H1 (cell line): ENCODE results near the gene TMEM255B.

Experiments used
- CHD2 ChIP-seq: IDR thresholded peaks from 2 replicates; pipeline ENCODE4 v1.6.1; 2012; ENCODE audit warnings: low read length, improper control_type of control experiment
- CREB1 ChIP-seq: IDR thresholded peaks from 2 replicates; pipeline ENCODE4 v1.6.1; 2012; ENCODE audit warnings: inconsistent platforms
- EP300 ChIP-seq, 2 experiments: IDR thresholded peaks; 1 replicate in 1 of 2; 2 replicates in 1 of 2; pipeline ENCODE4 v1.6.1; 2011 to 2012; ENCODE audit warnings: low read depth in 2 of 2, low read length in 2 of 2, mild to moderate bottlenecking in 2 of 2, borderline replicate concordance in 1 of 2, inconsistent platforms in 1 of 2, moderate library complexity in 1 of 2
- KDM1A ChIP-seq: fragments of 200-600, 300-600 bp; sonication (generic); IDR thresholded peaks from 2 replicates; pipeline ENCODE4 v1.7.1; 2016; ENCODE audit warnings: mild to moderate bottlenecking, low read length, borderline replicate concordance
- PHF8 ChIP-seq: fragments of 200-600 bp; sonication (generic); conservative IDR thresholded peaks from 2 replicates; pipeline ENCODE4 v1.7.1; 2012; ENCODE audit warnings: low read depth, mild to moderate bottlenecking, inconsistent platforms, low read length, moderate library complexity
- POLR2A ChIP-seq, 2 experiments: IDR thresholded peaks; 1 replicate in 1 of 2; 2 replicates in 1 of 2; pipeline ENCODE4 v1.6.1; 2011; ENCODE audit warnings: low read depth in 2 of 2, low read length in 2 of 2, mild to moderate bottlenecking in 2 of 2; ENCODE audit errors: control extremely low read depth in 1 of 2
- POLR2AphosphoS5 ChIP-seq: IDR thresholded peaks from 2 replicates; pipeline ENCODE4 v1.6.1; 2011; ENCODE audit warnings: low read depth, low read length
- SIN3A ChIP-seq, 2 experiments: IDR thresholded peaks in 1 of 2; conservative IDR thresholded peaks in 1 of 2; 2 replicates each; pipeline ENCODE4 v1.6.1; 2011 to 2012; ENCODE audit warnings: low read length in 2 of 2, improper control_type of control experiment in 1 of 2, low read depth in 1 of 2, mild to moderate bottlenecking in 1 of 2
- TEAD4 ChIP-seq: IDR thresholded peaks from 2 replicates; pipeline ENCODE4 v1.6.1; 2012; ENCODE audit warnings: low read depth, low read length, inconsistent platforms, mixed read lengths
- TF ChIP-seq, protein P1 (sequence below), 3 experiments: IDR thresholded peaks; 1 replicate in 2 of 3; 2 replicates in 1 of 3; pipeline versions ENCODE4 v1.5.1 to v1.6.1; 2011; ENCODE audit warnings: low read length in 3 of 3, mild to moderate bottlenecking in 3 of 3, inconsistent platforms in 2 of 3, low read depth in 1 of 3, moderate library complexity in 1 of 3; ENCODE audit not compliant: insufficient read depth in 1 of 3; ENCODE audit errors: control extremely low read depth in 1 of 3
- TF ChIP-seq, protein P2 (sequence below): IDR thresholded peaks from 2 replicates; pipeline ENCODE4 v1.6.1; 2012; ENCODE audit warnings: inconsistent platforms

DNA sequence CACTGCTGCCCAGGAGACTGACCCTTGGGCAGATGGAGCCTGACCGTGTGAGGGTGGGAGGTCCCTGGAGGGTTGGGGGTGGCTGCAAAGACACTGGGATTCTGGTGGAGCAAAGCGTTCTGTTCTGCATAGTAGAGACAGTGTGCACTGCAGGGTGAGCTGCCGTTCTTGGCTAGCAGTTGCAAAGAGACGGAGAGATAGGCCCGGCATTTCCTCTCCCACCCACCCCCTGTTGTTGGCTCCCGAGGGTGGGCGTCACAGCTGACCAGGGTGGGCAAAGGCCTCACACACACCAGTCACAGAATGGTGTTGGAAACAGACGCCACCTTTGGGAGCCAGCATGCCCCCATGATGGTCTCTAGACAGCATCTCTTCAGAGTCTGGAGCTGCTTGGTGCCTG, 11.4 kb downstream of the TMEM255B start:
- TF ChIP-seq, protein P1, sequence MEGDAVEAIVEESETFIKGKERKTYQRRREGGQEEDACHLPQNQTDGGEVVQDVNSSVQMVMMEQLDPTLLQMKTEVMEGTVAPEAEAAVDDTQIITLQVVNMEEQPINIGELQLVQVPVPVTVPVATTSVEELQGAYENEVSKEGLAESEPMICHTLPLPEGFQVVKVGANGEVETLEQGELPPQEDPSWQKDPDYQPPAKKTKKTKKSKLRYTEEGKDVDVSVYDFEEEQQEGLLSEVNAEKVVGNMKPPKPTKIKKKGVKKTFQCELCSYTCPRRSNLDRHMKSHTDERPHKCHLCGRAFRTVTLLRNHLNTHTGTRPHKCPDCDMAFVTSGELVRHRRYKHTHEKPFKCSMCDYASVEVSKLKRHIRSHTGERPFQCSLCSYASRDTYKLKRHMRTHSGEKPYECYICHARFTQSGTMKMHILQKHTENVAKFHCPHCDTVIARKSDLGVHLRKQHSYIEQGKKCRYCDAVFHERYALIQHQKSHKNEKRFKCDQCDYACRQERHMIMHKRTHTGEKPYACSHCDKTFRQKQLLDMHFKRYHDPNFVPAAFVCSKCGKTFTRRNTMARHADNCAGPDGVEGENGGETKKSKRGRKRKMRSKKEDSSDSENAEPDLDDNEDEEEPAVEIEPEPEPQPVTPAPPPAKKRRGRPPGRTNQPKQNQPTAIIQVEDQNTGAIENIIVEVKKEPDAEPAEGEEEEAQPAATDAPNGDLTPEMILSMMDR (IDR thresholded peaks at IDR 0.05; ENCODE audit: control extremely low read depth in 1 of 3, insufficient read depth in 1 of 3, low read depth in 1 of 3, low read length in 3 of 3): no peak
- TF ChIP-seq SIN3A (conservative IDR thresholded peaks at IDR 0.05 in 1 of 2, IDR thresholded peaks at IDR 0.05 in 1 of 2; ENCODE audit: low read depth in 1 of 2, low read length in 2 of 2) (no peak), EP300 (IDR thresholded peaks at IDR 0.05; ENCODE audit: borderline replicate concordance in 1 of 2, low read depth in 2 of 2, low read length in 2 of 2) (no peak), POLR2AphosphoS5 (no peak), KDM1A (no peak), CHD2 (no peak), POLR2A (IDR thresholded peaks at IDR 0.05; ENCODE audit: control extremely low read depth in 1 of 2, low read depth in 2 of 2, low read length in 2 of 2) (no peak), PHF8 (no peak), CREB1 (no peak), TEAD4 (no peak)
- TF ChIP-seq, protein P2, sequence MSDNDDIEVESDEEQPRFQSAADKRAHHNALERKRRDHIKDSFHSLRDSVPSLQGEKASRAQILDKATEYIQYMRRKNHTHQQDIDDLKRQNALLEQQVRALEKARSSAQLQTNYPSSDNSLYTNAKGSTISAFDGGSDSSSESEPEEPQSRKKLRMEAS: no peak
